GM12864 (cell line): ENCODE results near the gene ANXA1.

Experiments
- DNase-seq: peaks from one replicate; pipeline ENCODE4 v3.0.0-alpha.2; 2011; ENCODE audit warnings: low read depth
- H3K4me3 ChIP-seq: 2 replicates; pipeline ENCODE4 v1.5.1; 2011; ENCODE audit warnings: mild to moderate bottlenecking, low read depth, low read length, control low read depth
- TF ChIP-seq, protein P1 (sequence below): IDR thresholded peaks from 2 replicates; pipeline ENCODE4 v1.5.1; 2011; ENCODE audit warnings: low read depth, mild to moderate bottlenecking, moderate library complexity, low read length, control low read depth, inconsistent platforms; ENCODE audit errors: missing control alignments

The ANXA1 gene

DNA sequence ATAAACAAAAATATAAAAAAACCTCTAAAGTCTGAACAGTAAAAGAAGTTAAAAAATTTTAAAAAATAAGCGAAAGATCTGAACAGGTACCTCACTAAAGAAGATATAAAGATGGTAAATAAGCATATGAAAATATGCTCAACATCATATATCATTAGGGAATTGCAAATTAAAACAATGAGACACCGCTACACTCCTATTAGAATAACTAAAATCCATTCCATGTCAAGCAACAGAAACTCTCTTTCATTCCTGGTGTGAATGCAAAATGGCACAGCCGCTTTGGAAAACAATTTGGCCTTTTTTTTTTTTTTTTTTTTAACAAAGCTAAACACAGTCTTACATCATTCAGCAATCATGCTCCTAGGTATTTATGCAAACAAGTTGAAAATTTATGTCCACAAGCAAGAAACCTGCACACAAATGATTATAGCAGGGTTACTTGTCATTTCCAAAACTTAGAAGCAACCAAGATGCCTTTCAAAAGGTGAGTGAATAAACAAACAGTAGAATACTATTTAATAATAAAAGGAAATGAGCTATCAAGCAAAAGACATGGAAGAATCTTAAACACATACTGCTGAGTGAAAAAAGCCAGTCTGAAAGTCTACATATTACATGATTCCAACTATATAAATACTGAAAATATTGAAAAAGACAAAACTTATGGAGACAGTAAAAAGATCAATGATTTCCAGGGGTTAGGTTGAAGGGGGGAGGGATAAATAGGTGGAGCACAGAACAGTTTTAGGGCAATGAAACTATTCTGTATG, 22.1 kb downstream of the ANXA1 start:
- DNase-seq = no peak
- TF ChIP-seq, protein P1, sequence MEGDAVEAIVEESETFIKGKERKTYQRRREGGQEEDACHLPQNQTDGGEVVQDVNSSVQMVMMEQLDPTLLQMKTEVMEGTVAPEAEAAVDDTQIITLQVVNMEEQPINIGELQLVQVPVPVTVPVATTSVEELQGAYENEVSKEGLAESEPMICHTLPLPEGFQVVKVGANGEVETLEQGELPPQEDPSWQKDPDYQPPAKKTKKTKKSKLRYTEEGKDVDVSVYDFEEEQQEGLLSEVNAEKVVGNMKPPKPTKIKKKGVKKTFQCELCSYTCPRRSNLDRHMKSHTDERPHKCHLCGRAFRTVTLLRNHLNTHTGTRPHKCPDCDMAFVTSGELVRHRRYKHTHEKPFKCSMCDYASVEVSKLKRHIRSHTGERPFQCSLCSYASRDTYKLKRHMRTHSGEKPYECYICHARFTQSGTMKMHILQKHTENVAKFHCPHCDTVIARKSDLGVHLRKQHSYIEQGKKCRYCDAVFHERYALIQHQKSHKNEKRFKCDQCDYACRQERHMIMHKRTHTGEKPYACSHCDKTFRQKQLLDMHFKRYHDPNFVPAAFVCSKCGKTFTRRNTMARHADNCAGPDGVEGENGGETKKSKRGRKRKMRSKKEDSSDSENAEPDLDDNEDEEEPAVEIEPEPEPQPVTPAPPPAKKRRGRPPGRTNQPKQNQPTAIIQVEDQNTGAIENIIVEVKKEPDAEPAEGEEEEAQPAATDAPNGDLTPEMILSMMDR = no peak
- no peak overlapping the region for H3K4me3 ChIP-seq

DNA sequence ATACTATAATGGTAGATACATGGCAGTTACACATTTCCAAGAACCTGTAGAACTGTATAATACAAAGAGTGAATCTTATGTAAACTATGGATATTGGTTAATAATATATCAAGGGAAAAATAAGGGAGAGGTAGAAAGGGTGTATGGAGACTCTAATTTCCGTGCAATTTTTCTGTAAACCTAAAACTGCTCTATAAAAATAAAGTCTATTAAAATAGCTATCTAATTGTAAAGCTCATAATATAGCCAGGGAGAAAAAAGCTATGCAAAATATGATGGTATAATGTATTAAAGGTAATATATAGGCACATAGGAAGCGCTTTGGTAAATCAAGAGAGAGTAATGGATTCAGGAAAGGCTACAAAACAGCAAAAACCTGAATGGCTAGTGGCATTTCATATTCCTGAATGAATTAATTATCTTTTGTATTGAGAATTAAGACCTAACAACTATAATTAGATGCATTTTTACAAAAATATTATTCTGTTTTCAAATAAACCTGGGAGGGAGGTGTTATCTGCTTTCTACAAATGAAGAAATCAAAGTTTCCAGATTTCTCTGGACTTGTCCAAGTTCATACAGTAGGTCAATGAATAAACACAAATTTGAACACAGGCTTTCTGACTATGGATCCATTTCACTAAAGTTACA, 22.8 kb downstream of the ANXA1 start:
- no peak for DNase-seq
- TF ChIP-seq, protein P1 = no peak
- no peak overlapping the region for H3K4me3 ChIP-seq

DNA sequence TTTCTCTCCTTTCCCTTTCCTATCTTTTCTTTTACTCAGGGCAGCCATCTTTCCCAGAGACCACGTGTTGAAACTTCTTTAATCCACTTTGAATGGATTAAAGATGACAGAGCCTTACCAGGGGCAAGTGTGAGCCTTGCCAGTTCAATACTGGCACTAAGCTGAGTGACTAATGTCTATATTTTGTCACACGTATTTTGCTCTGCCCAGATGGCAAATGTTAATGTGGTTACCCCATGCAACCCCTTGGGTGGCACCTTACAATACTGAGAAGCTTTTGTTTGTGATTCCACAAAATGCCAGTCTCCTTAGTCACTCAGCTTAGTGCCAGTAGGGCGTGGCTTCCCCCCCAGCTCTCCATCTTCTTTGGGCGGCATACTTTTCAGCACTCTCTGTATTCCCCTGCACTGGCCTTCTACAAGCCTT, 24.8 kb downstream of the ANXA1 start:
- no peak for DNase-seq
- TF ChIP-seq, protein P1 = no peak
- H3K4me3 ChIP-seq = no peak overlapping the region

DNA sequence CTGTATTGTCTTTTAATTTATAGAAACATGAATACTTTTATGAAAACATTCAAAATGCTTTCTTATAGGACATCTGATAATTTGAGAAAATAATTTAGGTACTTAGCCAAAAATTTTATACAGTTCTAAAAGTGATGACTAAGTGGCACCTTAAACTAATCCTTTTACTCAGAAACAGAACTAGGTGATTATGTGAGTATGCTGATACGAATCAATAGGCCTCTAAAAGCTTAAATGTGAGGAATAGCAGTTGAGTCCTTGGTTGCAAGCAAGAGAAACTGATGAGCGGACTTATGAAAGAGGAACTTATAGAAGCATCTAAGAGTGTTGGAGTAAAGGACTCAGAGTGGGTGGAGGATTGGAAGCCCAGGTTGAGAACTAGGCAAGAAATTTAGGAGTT, 26.4 kb downstream of the ANXA1 start:
- H3K4me3 ChIP-seq = no peak overlapping the region
- no peak for DNase-seq
- TF ChIP-seq, protein P1 = no peak

DNA sequence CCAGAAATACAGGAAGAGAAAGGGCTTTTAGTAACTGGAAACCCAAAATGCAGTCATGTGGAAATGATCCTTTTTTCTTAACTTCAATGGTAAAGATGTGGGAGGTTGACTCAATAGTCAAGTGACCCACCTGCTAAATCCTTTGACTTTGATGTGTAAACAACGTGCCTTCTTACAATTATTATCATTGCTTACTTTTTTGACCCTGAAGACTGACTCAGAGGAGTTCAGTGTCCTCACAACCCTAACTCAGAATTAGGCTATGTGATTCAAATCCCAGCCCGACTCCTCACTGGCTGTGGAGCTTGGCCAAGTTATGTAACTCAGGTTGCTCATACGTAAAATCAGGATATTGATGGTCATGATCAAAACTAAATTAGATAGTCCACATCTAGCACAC, 27.9 kb downstream of the ANXA1 start:
- no peak for DNase-seq
- no peak overlapping the region for H3K4me3 ChIP-seq
- TF ChIP-seq, protein P1 = no peak

DNA sequence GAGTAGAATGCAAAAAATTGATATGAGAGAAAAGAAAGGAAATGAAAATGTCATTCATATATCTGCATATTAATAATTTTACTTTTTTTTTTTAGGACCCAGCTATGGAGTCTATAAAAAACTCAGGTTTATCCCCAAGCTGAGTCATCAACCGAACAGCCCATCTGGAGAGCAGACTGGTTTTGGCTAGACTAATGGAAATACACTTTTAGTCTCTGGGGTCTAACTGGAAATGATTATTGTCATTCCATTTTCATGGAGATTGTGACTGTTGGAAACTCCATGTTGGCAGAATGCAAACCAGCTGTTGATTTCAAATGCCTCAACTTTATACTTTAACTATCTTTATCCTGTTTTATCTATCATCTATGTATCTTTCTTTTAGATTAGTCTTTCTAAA, 28.7 kb downstream of the ANXA1 start:
- no peak for DNase-seq
- TF ChIP-seq, protein P1 = no peak
- H3K4me3 ChIP-seq = no peak overlapping the region
